GM18502 (cell line): ENCODE data around the gene DCC.

Experiments used
- ATAC-seq: cut with Tn5 transposase; IDR thresholded peaks from one replicate; pipeline ENCODE4 v1.9.1; 2021; ENCODE audit warnings: mild to moderate bottlenecking; ENCODE audit not compliant: unreplicated experiment, poor library complexity

Gene DCC

DNA sequence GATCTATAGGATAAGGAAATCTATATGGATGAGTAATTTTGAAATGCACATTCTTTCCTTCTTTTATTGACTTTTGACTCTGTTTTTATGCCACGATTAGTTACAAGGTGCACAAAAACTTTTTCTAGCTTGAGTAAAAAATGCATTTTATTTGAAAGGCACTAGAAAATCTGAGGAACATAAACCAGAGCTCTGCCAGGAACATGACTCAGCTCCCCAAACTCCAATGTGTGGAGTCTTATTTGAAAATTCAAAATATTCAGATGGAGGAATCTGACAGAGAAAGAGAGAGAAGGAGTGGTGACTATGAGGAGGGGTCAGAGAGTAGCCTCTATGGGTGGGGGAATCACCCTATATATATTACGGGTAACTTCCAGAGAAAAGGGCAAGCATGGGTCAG, 231.0 kb downstream of the DCC start:
- no peak for ATAC-seq

DNA sequence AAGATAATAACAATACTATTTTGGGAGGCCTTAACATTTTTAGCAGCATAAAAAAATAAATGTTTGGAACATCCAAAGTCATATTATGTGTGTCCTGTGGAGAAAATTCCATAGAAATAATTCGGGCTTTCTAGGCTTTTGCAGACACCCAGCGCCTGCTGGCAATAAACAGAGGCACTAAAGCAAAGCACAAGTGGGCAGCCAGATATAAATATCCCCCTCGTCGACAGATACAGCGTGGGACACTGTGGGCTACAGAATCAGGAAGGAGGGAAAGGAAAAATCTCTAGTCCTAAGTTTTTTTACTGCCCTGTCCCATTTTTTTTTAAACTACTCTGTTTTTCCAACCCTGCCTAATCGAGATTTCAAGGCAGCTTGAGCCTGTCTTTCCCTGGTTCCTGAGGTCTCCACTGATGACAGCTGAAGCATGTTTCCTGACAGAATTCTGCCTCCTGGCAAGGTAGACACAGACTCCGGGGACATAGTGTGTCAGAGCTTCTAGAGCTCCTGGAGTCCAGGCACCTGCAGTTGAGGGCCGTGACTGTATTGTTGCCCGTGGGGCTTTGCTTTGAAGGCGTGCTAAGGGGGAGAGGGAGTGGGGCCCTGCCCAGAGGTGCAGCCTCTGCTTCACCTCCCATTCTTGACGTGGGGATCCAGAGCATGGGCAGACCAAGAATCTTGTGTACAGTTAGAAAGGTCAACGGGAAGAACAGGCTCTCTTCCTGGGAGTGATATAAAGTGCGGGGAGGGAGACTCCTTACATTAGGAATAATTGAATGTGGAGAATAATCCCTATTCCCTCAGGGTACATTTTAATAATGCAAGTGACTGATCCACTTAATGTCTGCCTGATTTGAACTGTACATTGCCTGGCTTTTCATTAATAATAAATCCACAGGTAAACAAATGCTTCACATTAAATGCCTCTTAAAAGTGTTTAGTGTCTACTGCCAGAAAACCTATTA, 232.3 kb downstream of the DCC start:
- no peak for ATAC-seq

DNA sequence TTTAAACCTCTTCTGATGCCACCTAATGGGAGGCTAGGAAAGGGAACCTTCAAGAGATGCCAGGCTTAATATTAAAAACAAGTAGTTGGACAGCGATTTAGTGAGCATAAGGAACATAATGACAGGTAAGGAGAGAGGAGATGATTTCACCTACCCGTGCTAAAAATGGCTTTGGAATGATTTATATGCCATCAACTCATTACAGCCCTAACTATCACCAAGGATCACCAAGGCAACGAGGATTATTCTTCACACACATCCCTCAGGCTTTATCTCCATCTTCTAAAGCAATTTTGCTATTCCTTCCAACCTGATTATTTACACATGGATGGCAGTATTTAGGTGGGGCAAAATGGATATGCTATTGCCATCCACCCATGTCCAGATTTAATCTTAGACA, 237.8 kb downstream of the DCC start:
- ATAC-seq = no peak

DNA sequence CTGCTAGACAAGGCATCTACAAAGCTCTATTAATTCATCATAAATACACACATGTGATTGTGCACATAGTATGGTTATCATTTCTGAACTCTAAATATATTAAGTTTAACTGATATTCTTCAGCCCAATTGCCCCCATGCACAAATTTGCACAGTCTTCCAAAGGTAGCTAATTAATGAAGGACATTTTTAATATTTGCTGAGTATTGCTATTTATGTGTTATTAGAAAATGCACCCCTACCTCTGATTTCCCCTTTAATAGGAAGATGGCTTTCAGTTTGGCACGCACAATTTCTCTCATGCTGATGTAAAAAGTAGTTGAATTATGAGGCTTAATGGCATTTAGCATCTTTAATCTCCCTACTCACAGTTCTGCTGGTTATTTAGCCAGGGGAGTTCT, 242.1 kb downstream of the DCC start:
- no peak for ATAC-seq

DNA sequence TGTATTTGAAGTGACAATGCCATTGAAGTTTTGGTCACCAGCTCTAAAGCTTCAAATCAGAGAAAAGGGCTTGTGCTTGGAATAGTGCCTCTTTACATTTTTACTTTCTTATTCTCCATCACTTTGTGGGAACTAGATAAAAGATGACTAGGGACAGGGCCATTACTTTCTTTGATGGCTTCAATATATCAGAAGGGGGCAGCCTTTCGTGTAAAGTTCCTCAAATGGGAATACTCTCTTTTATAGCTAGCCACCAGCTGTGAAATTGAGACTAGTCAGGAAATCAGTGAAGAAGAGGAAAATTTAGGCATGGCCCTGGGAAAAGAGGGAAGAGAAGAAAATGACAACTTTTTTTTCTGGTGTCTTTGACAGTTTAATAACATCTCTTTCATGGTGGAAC, 242.5 kb downstream of the DCC start:
- no peak for ATAC-seq

DNA sequence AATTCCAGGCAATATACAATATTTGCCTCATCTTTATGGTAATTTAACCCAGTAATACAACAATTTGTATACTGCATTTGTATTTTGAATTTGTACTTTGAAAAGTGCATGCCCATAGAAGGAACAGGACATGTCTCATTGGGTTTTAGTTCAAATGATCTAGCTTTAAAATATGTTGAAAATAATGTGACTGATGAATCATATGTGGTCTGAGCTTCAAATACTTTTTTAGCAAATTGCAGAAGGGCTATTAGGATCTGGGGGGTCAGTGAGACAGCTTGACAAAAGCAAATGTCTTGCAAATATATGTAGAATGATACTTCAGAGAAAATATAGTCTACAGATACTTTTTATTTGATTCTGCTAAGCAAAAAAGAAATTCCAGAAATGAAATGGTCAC, 248.9 kb downstream of the DCC start:
- no peak for ATAC-seq

DNA sequence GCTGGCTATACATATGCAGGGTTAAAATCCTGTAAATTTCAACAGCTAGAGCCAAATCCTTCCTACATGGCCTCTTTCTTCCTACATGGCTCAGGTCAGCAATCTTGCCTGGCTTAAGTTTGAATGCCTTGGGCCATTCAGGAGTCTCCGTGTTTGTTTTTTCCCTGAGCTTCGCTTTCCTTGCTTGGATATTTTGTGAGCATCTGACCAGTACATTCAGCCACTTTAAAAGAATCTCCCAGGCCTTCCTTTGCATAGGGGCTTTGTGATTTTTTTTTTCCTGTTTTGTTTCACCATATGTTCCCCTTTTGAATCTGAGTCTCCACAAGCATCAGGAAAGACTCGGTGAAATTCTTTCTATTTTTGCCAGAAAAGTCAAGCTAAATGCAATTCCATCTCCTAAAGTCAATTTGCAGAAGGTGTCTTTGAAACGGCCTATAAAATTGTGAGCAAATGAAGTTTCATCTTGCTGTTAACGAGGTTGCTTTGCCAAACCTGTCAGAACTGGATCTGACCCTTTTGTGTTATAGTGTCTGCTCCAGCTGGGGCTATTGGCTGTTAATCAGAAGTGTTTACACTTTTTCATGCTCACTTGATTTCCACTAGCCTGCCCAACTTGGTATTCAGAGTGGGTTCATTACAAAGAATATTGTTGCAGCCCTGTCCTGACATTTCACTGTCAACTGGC, 256.9 kb downstream of the DCC start:
- ATAC-seq = no peak

DNA sequence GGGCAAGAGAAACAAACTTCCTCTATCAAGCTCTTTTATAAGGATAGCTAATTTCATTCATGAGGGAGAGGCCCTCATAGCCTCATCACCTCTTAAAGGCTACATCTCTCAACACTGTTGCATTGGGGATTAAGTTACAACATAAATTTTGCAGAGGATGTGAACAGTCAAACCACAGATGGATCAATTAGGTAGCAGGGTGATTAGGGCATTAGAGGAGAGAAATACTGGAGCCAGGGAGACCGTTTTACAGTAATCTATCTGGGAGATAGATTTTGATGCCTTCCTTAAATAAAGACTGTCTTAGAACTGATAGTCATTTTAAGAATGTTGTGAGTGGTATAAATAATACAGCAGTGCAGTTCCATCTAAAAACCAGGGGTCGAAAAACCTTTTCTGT, 258.9 kb downstream of the DCC start:
- no peak for ATAC-seq

DNA sequence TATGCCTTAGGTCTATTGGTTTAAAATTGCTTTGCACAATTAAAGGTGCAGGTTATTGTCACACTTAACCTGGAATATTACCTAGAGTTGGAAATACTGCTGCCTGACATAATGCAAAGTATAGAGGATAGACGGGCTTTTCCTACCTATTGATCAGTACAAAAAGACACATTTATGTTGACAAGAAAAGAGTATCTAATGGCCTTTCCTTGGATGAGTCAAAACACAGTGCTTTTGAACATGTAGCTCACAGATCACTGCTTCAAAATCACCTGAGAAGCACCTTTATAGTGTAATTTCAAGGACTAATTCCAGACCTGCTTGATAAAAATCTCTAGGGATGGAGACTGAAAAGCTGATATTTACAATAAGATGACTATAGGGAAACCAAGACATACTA, 262.8 kb downstream of the DCC start:
- ATAC-seq = no peak

DNA sequence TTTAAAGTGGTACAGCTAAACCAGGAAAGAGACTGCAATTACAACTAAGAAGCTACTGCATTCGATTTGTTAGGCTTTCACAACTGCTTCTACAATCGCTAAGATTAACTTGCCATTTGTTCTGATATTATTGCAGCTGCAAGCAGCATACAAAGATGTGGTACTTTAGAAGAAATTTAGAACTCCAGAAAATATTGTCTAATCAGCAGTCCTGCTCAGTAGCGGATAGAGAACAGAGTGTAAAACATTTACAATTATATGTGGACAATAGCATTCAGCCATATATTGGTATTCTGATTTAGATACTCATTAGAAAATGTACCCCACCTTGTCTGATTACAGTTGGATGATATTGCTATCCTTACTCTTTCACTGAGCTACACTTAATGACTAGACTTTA, 265.3 kb downstream of the DCC start:
- ATAC-seq = no peak

DNA sequence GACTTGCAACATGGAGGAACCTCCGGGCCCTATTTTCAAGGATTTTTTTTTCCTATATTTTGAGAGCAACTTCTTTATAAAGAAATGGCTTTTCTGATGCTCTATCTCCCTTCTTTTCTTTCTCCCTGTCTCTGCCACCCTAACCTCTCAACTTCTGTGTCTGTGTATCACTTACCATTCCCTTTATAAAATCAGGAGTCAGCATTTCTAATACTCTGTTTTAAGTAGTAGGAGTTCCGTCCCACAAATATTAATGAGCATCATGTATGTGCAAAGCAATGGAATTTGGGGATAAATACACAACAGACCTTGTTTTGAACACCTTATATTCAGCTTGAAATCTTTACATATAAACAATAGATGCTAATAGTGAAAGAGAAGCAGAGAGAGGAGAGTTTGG, 268.0 kb downstream of the DCC start:
- no peak for ATAC-seq

DNA sequence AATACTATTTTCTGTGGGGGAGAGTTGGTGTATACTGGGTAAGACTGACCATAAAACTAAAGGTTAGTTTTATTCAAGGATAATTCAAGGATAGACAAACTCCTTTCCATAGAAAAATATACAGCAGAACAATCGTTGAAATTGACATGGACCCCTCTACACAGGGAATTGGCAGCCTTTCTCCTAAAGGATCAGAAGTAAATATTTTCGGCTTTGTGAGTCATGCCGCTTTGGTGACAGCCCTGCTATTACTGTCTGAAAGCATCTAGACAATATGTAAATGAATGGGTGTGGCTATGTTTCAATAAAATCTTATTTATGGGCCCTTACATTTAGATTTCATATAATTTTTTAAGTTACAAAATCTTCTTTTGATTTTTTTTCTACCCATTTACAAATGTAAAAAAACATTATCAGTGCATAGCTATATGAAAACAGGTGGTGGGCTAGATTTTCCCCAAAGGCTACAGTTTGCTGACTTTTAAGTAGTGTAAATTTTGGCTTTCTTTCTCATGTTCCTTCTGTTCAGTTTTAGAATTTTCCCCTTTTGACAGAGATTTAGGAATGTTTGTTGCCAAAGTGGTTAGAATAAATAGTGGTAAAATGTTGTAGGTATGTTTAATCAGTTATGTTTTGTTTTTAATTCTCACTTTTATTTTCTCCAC, 270.6 kb downstream of the DCC start:
- no peak for ATAC-seq

DNA sequence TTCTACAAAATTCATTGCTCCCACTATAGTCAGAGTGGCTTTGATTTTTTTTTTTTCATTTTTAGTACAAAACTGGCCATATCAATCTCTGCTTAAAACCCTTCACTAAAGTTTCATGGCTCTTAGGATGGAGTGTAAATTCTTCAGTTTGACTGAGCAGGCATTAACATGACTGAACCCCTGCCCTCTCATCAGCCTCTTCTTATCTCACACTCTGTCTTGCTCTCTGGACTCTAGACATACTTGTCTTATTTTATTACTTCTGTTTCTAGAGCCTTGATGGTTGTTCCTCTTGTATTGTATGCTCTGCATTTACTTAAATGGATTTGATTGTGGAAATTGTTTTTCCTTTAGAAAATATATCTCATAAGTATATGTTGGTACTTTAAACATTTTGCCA, 272.4 kb downstream of the DCC start:
- ATAC-seq = no peak

DNA sequence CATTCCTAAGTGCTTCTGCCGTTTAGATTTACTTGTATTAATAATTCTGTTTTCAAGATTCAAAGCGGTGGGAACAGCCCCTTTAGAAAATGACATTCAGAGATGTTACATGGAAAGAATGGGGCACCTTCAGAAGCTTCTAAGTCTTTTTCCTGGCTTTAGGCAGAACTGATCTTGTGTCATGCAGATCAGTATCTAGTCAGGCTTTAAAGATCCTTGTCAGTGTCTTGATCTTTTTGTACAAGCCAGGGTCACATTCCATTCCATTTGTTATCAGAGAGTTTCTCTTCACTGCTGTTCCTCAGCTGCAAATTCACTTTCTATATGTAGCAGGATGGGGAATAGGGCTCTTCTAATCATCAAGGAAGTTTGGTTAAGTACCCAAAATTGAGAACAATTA, 275.3 kb downstream of the DCC start:
- ATAC-seq = no peak

DNA sequence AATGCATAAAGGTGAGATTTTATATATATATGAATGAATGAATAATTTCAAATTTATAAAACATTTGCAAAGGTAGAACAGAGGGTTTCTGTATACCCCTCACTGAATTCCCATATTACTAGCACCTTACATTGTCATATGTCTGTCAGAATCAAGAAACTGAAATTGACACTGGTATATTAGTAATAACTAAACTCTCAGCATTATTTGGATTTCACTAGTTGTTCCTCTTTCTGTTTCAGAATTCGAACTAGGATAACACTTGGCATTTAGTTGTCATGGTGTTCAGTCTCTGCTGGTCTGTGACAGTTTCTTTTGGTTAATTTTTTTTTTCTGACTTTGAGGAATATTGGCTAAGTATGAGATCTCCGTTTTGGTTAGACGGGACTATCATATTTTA, 275.9 kb downstream of the DCC start:
- ATAC-seq = peak; percentile 97

DNA sequence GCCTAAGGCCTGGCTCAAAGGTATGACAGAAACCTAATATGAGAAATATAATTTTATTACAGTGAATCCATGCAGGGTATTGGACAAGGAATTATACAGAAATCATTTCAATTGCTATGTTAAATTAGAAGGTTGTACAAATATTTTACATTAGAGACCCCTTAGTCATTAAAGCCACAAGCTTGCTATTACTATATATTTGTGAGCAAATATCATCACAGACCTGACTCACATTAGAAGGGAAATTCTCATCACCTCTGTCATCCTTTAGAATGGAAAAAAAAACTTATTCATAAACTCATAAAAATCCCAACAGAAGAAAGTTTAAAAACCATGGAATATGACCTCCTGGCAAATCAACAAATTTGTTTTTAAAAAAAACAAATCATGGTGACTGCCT, 277.9 kb downstream of the DCC start:
- ATAC-seq = no peak

DNA sequence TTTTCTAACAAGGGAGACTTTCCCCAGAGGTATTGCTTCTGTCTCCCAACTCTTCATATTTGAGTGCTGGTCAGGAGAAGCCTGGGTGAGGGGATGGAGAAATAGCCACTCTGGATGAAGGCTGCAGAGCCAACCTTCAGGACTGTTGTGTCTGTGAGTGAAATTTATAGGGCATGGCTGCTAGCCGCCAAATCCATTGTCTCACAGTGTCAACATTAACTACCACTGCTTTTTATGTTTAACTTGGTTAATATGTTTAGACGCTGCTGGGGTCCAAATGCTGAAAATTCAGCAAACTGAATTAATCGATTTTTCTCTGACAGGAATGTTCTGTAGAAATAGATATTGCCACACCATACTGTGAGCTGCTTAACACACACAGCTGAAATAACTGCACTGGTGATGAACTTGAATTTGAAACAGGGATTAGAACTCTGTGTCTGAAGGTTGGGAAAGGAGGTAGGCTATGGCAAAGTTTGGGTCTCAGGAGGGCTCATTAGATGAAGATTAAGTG, 281.0 kb downstream of the DCC start:
- ATAC-seq = no peak

DNA sequence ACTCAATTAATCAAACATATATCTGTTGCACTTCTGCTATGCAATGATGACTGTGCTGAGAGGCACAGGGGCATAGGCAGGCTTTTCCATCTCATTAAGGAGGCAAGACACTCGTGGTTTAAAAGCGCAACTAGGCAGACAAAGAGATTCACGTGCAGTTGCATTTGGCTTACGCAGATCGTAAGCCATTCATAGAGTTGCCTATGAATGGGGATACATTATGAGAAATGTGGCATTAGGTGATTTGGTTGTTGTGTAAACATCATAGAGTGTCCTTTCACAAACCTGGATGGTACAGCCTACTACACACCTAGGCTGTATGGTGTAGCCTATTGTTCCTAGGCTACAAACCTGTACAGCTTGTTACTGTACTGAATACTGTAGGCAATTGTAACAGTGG, 284.7 kb downstream of the DCC start:
- ATAC-seq = no peak

DNA sequence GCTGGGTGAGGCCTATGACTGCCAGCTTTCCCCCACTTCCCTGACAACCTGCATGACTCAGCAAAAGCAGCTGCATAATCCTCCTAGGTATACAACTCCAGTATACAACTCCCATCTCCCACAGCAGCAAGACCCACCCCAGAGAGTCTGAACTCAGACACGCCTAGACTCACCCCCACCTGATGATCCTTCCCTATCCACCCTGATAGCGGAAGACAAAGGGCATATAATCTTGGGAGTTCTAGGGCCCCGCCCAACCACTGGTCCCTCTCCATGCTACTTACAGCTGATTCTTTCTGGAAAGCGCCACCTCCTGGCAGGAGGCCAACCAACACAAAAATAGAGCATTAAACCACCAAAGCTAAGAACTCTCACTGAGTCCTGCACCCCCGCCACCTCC, 296.5 kb downstream of the DCC start:
- no peak for ATAC-seq

DNA sequence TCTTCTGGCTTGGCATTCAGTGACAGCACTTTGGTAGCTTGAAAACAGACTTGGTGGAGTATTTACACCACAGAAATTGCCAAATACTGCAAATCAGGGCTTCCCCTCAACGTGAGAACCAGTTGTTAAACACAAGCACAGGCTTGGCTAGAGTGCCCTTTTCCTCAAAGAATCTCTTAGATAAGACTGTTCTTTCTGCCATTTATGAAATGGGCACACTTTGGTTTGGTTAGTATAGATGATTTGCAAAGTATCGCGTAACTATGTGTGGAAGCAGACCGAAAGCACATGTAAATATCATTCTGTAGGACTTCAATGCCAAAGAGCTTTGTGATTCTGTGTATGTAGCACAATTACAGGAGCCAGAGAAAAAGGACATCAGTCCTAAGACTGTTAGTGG, 308.2 kb downstream of the DCC start:
- no peak for ATAC-seq

DNA sequence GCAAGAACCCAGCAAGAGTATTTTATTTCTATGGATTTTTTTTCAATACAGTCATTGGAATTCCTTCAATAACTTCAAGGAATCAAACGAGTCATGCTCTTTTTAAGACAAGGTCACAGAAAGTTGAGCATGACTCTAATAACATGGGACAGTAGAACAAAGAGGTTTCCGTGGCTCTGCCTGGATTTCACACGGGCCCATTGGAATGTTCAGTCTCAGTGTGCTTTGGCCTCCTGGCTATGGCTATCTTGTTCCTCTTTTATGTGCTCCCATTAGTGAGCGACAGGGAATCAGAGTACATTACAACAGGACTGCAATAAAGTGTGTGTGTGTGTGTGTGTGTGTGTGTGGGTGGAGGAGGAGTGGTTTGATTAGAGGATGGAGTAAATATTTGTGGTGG, 312.4 kb downstream of the DCC start:
- ATAC-seq = no peak
